GM23248 (cell line): ENCODE results near the gene BSDC1. TPM values are rescaled to one million over a fixed set of nuclear protein-coding genes. Genes with fewer than 3 reads are reported as not detected.
A peak's percentile ranks its signal among the peaks of the same experiment; 100 is the strongest.
"Not testable (repeated sequence)": the region's sequence is repeated elsewhere in the genome, so short reads cannot be mapped to it uniquely, and the experiment has no call there.

Experiments
- DNase-seq: peaks from one replicate; pipeline ENCODE4 v3.0.0-alpha.2; 2015
- H2AFZ ChIP-seq: fragments of 200-600 bp; sonication (generic); 2 replicates; pipeline ENCODE4 v1.6.1; 2016; ENCODE audit warnings: antibody characterized with exemption
- H3F3A ChIP-seq: fragments of 200-600 bp; sonication (generic); 2 replicates; pipeline ENCODE4 v1.6.1; 2016; ENCODE audit warnings: mild to moderate bottlenecking, antibody characterized with exemption, mixed run types; ENCODE audit not compliant: insufficient read depth
- H3K27ac ChIP-seq: fragments of 200-600 bp; sonication (generic); 2 replicates; pipeline ENCODE4 v1.5.1; 2016; ENCODE audit warnings: mild to moderate bottlenecking
- H3K27me3 ChIP-seq: fragments of 200-600 bp; sonication (generic); replicated peaks from 2 replicates; pipeline ENCODE4 v1.6.1; 2016; ENCODE audit warnings: mild to moderate bottlenecking; ENCODE audit not compliant: insufficient read depth
- H3K36me3 ChIP-seq: fragments of 200-600 bp; sonication (generic); 2 replicates; pipeline ENCODE4 v1.6.1; 2016; ENCODE audit warnings: low read depth, mild to moderate bottlenecking
- H3K4me1 ChIP-seq: fragments of 200-600 bp; sonication (generic); 2 replicates; pipeline ENCODE4 v1.6.1; 2016; ENCODE audit warnings: mild to moderate bottlenecking; ENCODE audit not compliant: insufficient read depth
- H3K4me2 ChIP-seq: fragments of 200-600 bp; sonication (generic); one replicate; pipeline ENCODE4 v1.6.1; 2016; ENCODE audit warnings: mild to moderate bottlenecking; ENCODE audit not compliant: unreplicated experiment
- H3K4me3 ChIP-seq: fragments of 200-600 bp; sonication (generic); 2 replicates; pipeline ENCODE4 v1.5.1; 2016; ENCODE audit warnings: mild to moderate bottlenecking
- H3K79me2 ChIP-seq: fragments of 200-600 bp; sonication (generic); 2 replicates; pipeline ENCODE4 v1.6.1; 2016; ENCODE audit warnings: mild to moderate bottlenecking; ENCODE audit not compliant: insufficient read depth
- H3K9ac ChIP-seq: fragments of 200-600 bp; sonication (generic); 2 replicates; pipeline ENCODE4 v1.6.1; 2016; ENCODE audit warnings: mild to moderate bottlenecking
- H3K9me2 ChIP-seq: fragments of 200-600 bp; sonication (generic); 2 replicates; pipeline ENCODE4 v1.6.1; 2016; ENCODE audit warnings: mixed run types, mild to moderate bottlenecking, moderate library complexity; ENCODE audit not compliant: insufficient read depth
- H3K9me3 ChIP-seq: fragments of 200-600 bp; sonication (generic); one replicate; pipeline ENCODE4 v1.6.1; 2017; ENCODE audit warnings: low read depth
- H4K20me1 ChIP-seq: fragments of 200-600 bp; sonication (generic); 2 replicates; pipeline ENCODE4 v1.6.0; 2016; ENCODE audit not compliant: insufficient read depth
- EZH2 ChIP-seq: fragments of 200-600 bp; sonication (generic); IDR thresholded peaks from 2 replicates; pipeline ENCODE4 v1.6.1; 2018; ENCODE audit warnings: antibody characterized with exemption, mild to moderate bottlenecking; ENCODE audit not compliant: insufficient read depth, poor library complexity, severe bottlenecking
- EZH2phosphoT487 ChIP-seq: fragments of 200-600 bp; sonication (generic); IDR thresholded peaks from 2 replicates; pipeline ENCODE4 v1.6.1; 2018; ENCODE audit warnings: antibody characterized with exemption, moderate library complexity, mild to moderate bottlenecking, low read depth; ENCODE audit not compliant: insufficient read depth
- WGBS, 2 experiments: methylation state at CpG; one replicate each; pipeline ENCODE4 v1.1.6; 2015 to 2017; ENCODE audit warnings: low lambda C conversion rate in 2 of 2, low coverage in 1 of 2; ENCODE audit errors: missing lambda C conversion rate in 2 of 2; 5-methylcytosine and 5-hydroxymethylcytosine counted together
- in situ Hi-C: fragments of 300-500 bp; cut with MboI; formaldehyde crosslinking; loops from 2 replicates; pipeline ENCODE4 v1.15.0; 2020
- polyA plus RNA-seq: library from polyadenylated mRNA; unstranded; fragments of >200 nt; fragmentation: Nextera tagmentation; extraction: Ambion mirVana; gene quantifications from 2 replicates; pipeline ENCODE4 v1.2.1, GENCODE V29; 2016
- total RNA-seq: library from RNA; depleted of rRNA; stranded (reverse); fragments of >200 nt; shearing (Covaris generic); gene quantifications from 2 replicates; pipeline ENCODE4 v1.2.3, GENCODE V29; 2014

The BSDC1 gene
- total and polyA plus RNA-seq, 2 experiments from 2014 or later, result 47.8 to 94.9 TPM

GRCh38 chr1:32398401-32398800 is 4.2 kb upstream of the BSDC1 start:
- no peak overlapping the region for H3K9ac ChIP-seq
- no peaks in the 10 kb centered on the region for H3K27me3 ChIP-seq
- no peak overlapping the region for H3K4me2 ChIP-seq
- peak overlapping the region; percentile 28; the same call in 1 of the 2 replicates for H2AFZ ChIP-seq
- H4K20me1 ChIP-seq, result no peaks in the 10 kb centered on the region
- no peak overlapping the region for H3K4me3 ChIP-seq
- peaks cover 10% of the 10 kb centered on the region for H3K79me2 ChIP-seq
- DNase-seq, result peak; percentile 44
- H3K9me2 ChIP-seq, result no peaks in the 10 kb centered on the region
- no peaks in the 10 kb centered on the region for H3K9me3 ChIP-seq
- in situ Hi-C loops, result no loop called here
- WGBS, 2 experiments, result 10 to 23% methylated on average over 2 of the region's 2 CpGs
- peaks cover 32% of the 10 kb centered on the region for H3F3A ChIP-seq
- no peak overlapping the region; the same call in 1 of the 2 replicates for H3K27ac ChIP-seq
- no peaks in the 10 kb centered on the region for H3K36me3 ChIP-seq
- TF ChIP-seq EZH2 (no peak), EZH2phosphoT487 (no peak)
- H3K4me1 ChIP-seq, result peaks cover 20% of the 10 kb centered on the region

GRCh38 chr1:32396524-32396923 is 2.3 kb upstream of the BSDC1 start:
- H3K36me3 ChIP-seq, H3K27me3 ChIP-seq, H3K4me3 ChIP-seq, H3K27ac ChIP-seq, H3K9me3 ChIP-seq, H2AFZ ChIP-seq, H3K9ac ChIP-seq, in situ Hi-C loops, H3K4me2 ChIP-seq, H3K9me2 ChIP-seq, DNase-seq, H4K20me1 ChIP-seq: not testable (repeated sequence)
- 84 to 91% methylated on average over 5 of the region's 5 CpGs for WGBS, 2 experiments
- Histone ChIP-seq H3F3A (peaks cover 31% of the 10 kb centered on the region), H3K4me1 (peaks cover 36% of the 10 kb centered on the region), H3K79me2 (peaks cover 29% of the 10 kb centered on the region)

GRCh38 chr1:32394890-32395432 is 720 bp upstream of the BSDC1 start:
- Histone ChIP-seq H3K27me3 (no peaks in the 10 kb centered on the region), H3K36me3 (peaks cover 4% of the 10 kb centered on the region; the same call in 1 of the 2 replicates), H3F3A (peaks cover 18% of the 10 kb centered on the region; the same call in 1 of the 2 replicates), H3K79me2 (peaks cover 45% of the 10 kb centered on the region), H3K27ac (peak overlapping the region; percentile 95), H3K4me1 (peaks cover 32% of the 10 kb centered on the region), H3K9me3 (no peaks in the 10 kb centered on the region), H3K4me3 (peak overlapping the region; percentile 92), H4K20me1 (no peaks in the 10 kb centered on the region), H3K4me2 (peak overlapping the region; percentile 84), H2AFZ (peak overlapping the region; percentile 93), H3K9me2 (no peaks in the 10 kb centered on the region), H3K9ac (peak overlapping the region; percentile 95)
- no peak for DNase-seq
- TF ChIP-seq EZH2 (no peak), EZH2phosphoT487 (no peak)
- in situ Hi-C loops, result no loop called here
- WGBS, 2 experiments, result 1% methylated on average over 14 of the region's 14 CpGs

DNA sequence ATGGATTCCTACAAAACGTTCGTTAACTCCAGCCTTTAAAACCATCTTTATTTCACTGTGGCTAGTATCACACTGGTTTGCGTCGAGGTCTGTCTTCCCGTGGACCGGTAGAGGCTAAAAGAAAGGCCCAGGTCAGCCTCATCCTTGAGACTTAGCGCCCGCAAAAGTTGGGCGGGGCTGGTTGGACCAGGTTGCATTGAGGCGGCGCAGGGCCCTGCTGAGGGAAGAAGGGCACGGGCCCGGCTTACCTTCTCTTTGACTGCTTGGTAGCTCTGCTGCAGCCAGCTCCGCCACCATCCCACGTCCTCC is 455 bp downstream of the BSDC1 start:
- Histone ChIP-seq H3K4me3 (peak overlapping the region; percentile 92), H3K36me3 (peaks cover 4% of the 10 kb centered on the region; the same call in 1 of the 2 replicates), H4K20me1 (no peaks in the 10 kb centered on the region), H3K4me1 (peaks cover 32% of the 10 kb centered on the region), H3K27me3 (no peaks in the 10 kb centered on the region), H3K79me2 (peaks cover 57% of the 10 kb centered on the region), H3K4me2 (peak overlapping the region; percentile 96), H3F3A (peaks cover 17% of the 10 kb centered on the region; the same call in 1 of the 2 replicates), H2AFZ (peak overlapping the region; percentile 93), H3K9ac (peak overlapping the region; percentile 95), H3K27ac (peak overlapping the region; percentile 95), H3K9me2 (no peaks in the 10 kb centered on the region), H3K9me3 (no peaks in the 10 kb centered on the region)
- in situ Hi-C loops, result no loop called here
- no peak for TF ChIP-seq EZH2
- TF ChIP-seq EZH2phosphoT487, result no peak
- DNase-seq, result peak; percentile 76
- WGBS, 2 experiments, result 1% methylated on average over 15 of the region's 15 CpGs
